ENCODE results near the gene HMGXB4. TPM values are rescaled to one million over a fixed set of nuclear protein-coding genes. Genes with fewer than 3 reads are reported as not detected.
A peak's percentile ranks its signal among the peaks of the same experiment; 100 is the strongest.

HMGXB4 gene
- total RNA-seq, 2 donors from 2014 or later, result 14.7 to 15.7 TPM

GRCh38 chr22:35330258-35330861, 73.1 kb downstream of the HMGXB4 start:
- peaks cover 0 to 5% of the 10 kb centered on the region in 2 donors for H3K4me1 ChIP-seq (ENCODE audit: control insufficient read depth in 1 of 2, low read depth in 2 of 2)
- DNase-seq (ENCODE audit: low spot score) (no peak), ATAC-seq (ENCODE audit: insufficient number of reproducible peaks, low FRiP score, low read depth) (no peak)
- no peaks in the 10 kb centered on the region for H3K9me3 ChIP-seq
- no peak overlapping the region for H3K4me3 ChIP-seq
- H3K27me3 ChIP-seq (replicated peaks; ENCODE audit: insufficient read depth), result no peaks in the 10 kb centered on the region
- peak overlapping the region; percentile 32 to 37 for H3K27ac ChIP-seq
- no peak for TF ChIP-seq CTCF (IDR thresholded peaks at IDR 0.05)
- H3K36me3 ChIP-seq, result peaks cover 61% of the 10 kb centered on the region

GRCh38 chr22:35332278-35332677, 75.0 kb downstream of the HMGXB4 start:
- H3K36me3 ChIP-seq, result peaks cover 71% of the 10 kb centered on the region
- no peaks in the 10 kb centered on the region for H3K9me3 ChIP-seq
- H3K27me3 ChIP-seq (replicated peaks; ENCODE audit: insufficient read depth), result no peaks in the 10 kb centered on the region
- no peak overlapping the region for H3K4me3 ChIP-seq
- no peak for DNase-seq (ENCODE audit: low spot score)
- H3K27ac ChIP-seq, result no peak overlapping the region
- TF ChIP-seq CTCF (IDR thresholded peaks at IDR 0.05), result no peak
- peaks cover 0 to 5% of the 10 kb centered on the region in 2 donors for H3K4me1 ChIP-seq (ENCODE audit: control insufficient read depth in 1 of 2, low read depth in 2 of 2)
- ATAC-seq (ENCODE audit: insufficient number of reproducible peaks, low FRiP score, low read depth), result no peak

GRCh38 chr22:35333220-35333619, 75.9 kb downstream of the HMGXB4 start:
- ATAC-seq (ENCODE audit: insufficient number of reproducible peaks, low FRiP score, low read depth) (no peak), DNase-seq (ENCODE audit: low spot score) (no peak)
- Histone ChIP-seq H3K27me3 (replicated peaks; ENCODE audit: insufficient read depth) (no peaks in the 10 kb centered on the region), H3K27ac (no peak overlapping the region), H3K4me1 (ENCODE audit: control insufficient read depth in 1 of 2, low read depth in 2 of 2) (peaks cover 0 to 5% of the 10 kb centered on the region in 2 donors), H3K36me3 (peaks cover 70% of the 10 kb centered on the region), H3K4me3 (no peak overlapping the region), H3K9me3 (no peaks in the 10 kb centered on the region)
- no peak for TF ChIP-seq CTCF (IDR thresholded peaks at IDR 0.05)

GRCh38 chr22:35334004-35334403, 76.7 kb downstream of the HMGXB4 start:
- TF ChIP-seq CTCF (IDR thresholded peaks at IDR 0.05), result no peak
- H3K36me3 ChIP-seq, result peaks cover 75% of the 10 kb centered on the region
- ATAC-seq (ENCODE audit: insufficient number of reproducible peaks, low FRiP score, low read depth), result no peak

GRCh38 chr22:35335468-35335867, 78.2 kb downstream of the HMGXB4 start:
- no peak overlapping the region for H3K4me3 ChIP-seq
- no peak overlapping the region for H3K27ac ChIP-seq
- H3K9me3 ChIP-seq, result no peaks in the 10 kb centered on the region
- TF ChIP-seq CTCF (IDR thresholded peaks at IDR 0.05), result no peak
- ATAC-seq (ENCODE audit: insufficient number of reproducible peaks, low FRiP score, low read depth) (no peak), DNase-seq (ENCODE audit: low spot score) (no peak)
- peaks cover 81% of the 10 kb centered on the region for H3K36me3 ChIP-seq
- H3K27me3 ChIP-seq (replicated peaks; ENCODE audit: insufficient read depth), result no peaks in the 10 kb centered on the region
- no peaks in the 10 kb centered on the region for H3K4me1 ChIP-seq (ENCODE audit: control insufficient read depth in 1 of 2, low read depth in 2 of 2)

More at GRCh38 chr22:35334004-35334403, 76.7 kb downstream of the HMGXB4 start:
- no peak overlapping the region for H3K4me3 ChIP-seq
- DNase-seq (ENCODE audit: low spot score), result no peak
- H3K27ac ChIP-seq, result no peak overlapping the region
- peaks cover 0 to under 1% of the 10 kb centered on the region in 2 donors for H3K4me1 ChIP-seq (ENCODE audit: control insufficient read depth in 1 of 2, low read depth in 2 of 2)
- H3K27me3 ChIP-seq (replicated peaks; ENCODE audit: insufficient read depth), result no peaks in the 10 kb centered on the region
- no peaks in the 10 kb centered on the region for H3K9me3 ChIP-seq
